ENCODE measurements around the gene NAV2. TPM values are rescaled to one million over a fixed set of nuclear protein-coding genes. Genes with fewer than 3 reads are reported as not detected.

The NAV2 gene
- total and polyA plus RNA-seq, 2 experiments from 2014 or later: 26.0 to 45.0 TPM

DNA sequence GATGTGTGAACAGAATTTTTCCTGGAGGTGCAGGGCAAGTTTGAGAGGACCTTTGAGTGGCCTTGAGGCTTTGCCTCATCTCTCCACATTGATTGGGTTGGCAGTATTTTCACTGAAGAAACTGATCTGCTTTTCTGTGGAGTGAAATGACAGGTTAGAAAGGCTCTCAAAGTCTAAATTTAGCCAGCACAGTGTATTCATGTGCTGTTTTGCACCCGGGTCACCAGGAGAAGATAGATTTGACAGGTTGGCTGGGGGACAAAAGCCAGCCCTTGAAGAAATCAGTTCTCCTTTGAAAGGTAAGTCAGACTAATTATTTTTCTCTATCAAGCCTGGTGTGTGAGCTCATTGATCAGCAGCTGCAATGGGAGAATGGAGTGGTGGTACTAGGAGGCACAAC, 294.7 kb downstream of the NAV2 start (continued):
- TF ChIP-seq, protein P1, sequence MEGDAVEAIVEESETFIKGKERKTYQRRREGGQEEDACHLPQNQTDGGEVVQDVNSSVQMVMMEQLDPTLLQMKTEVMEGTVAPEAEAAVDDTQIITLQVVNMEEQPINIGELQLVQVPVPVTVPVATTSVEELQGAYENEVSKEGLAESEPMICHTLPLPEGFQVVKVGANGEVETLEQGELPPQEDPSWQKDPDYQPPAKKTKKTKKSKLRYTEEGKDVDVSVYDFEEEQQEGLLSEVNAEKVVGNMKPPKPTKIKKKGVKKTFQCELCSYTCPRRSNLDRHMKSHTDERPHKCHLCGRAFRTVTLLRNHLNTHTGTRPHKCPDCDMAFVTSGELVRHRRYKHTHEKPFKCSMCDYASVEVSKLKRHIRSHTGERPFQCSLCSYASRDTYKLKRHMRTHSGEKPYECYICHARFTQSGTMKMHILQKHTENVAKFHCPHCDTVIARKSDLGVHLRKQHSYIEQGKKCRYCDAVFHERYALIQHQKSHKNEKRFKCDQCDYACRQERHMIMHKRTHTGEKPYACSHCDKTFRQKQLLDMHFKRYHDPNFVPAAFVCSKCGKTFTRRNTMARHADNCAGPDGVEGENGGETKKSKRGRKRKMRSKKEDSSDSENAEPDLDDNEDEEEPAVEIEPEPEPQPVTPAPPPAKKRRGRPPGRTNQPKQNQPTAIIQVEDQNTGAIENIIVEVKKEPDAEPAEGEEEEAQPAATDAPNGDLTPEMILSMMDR (conservative IDR thresholded peaks at IDR 0.05; ENCODE audit: low read depth in 2 of 2): no peak
- TF ChIP-seq ZNF114 (CRISPR knock-in tag; IDR thresholded peaks at IDR 0.05) (no peak), EZH2 (IDR thresholded peaks at IDR 0.05; ENCODE audit: low read depth, unreplicated experiment) (no peak), POLR2AphosphoS5 (IDR thresholded peaks at IDR 0.05; ENCODE audit: low read depth) (no peak), EZH2phosphoT487 (IDR thresholded peaks at IDR 0.05; ENCODE audit: unreplicated experiment) (no peak), CREB1 (CRISPR knock-in tag; IDR thresholded peaks at IDR 0.05; ENCODE audit: low read depth) (no peak)
- TF ChIP-seq, protein P2, sequence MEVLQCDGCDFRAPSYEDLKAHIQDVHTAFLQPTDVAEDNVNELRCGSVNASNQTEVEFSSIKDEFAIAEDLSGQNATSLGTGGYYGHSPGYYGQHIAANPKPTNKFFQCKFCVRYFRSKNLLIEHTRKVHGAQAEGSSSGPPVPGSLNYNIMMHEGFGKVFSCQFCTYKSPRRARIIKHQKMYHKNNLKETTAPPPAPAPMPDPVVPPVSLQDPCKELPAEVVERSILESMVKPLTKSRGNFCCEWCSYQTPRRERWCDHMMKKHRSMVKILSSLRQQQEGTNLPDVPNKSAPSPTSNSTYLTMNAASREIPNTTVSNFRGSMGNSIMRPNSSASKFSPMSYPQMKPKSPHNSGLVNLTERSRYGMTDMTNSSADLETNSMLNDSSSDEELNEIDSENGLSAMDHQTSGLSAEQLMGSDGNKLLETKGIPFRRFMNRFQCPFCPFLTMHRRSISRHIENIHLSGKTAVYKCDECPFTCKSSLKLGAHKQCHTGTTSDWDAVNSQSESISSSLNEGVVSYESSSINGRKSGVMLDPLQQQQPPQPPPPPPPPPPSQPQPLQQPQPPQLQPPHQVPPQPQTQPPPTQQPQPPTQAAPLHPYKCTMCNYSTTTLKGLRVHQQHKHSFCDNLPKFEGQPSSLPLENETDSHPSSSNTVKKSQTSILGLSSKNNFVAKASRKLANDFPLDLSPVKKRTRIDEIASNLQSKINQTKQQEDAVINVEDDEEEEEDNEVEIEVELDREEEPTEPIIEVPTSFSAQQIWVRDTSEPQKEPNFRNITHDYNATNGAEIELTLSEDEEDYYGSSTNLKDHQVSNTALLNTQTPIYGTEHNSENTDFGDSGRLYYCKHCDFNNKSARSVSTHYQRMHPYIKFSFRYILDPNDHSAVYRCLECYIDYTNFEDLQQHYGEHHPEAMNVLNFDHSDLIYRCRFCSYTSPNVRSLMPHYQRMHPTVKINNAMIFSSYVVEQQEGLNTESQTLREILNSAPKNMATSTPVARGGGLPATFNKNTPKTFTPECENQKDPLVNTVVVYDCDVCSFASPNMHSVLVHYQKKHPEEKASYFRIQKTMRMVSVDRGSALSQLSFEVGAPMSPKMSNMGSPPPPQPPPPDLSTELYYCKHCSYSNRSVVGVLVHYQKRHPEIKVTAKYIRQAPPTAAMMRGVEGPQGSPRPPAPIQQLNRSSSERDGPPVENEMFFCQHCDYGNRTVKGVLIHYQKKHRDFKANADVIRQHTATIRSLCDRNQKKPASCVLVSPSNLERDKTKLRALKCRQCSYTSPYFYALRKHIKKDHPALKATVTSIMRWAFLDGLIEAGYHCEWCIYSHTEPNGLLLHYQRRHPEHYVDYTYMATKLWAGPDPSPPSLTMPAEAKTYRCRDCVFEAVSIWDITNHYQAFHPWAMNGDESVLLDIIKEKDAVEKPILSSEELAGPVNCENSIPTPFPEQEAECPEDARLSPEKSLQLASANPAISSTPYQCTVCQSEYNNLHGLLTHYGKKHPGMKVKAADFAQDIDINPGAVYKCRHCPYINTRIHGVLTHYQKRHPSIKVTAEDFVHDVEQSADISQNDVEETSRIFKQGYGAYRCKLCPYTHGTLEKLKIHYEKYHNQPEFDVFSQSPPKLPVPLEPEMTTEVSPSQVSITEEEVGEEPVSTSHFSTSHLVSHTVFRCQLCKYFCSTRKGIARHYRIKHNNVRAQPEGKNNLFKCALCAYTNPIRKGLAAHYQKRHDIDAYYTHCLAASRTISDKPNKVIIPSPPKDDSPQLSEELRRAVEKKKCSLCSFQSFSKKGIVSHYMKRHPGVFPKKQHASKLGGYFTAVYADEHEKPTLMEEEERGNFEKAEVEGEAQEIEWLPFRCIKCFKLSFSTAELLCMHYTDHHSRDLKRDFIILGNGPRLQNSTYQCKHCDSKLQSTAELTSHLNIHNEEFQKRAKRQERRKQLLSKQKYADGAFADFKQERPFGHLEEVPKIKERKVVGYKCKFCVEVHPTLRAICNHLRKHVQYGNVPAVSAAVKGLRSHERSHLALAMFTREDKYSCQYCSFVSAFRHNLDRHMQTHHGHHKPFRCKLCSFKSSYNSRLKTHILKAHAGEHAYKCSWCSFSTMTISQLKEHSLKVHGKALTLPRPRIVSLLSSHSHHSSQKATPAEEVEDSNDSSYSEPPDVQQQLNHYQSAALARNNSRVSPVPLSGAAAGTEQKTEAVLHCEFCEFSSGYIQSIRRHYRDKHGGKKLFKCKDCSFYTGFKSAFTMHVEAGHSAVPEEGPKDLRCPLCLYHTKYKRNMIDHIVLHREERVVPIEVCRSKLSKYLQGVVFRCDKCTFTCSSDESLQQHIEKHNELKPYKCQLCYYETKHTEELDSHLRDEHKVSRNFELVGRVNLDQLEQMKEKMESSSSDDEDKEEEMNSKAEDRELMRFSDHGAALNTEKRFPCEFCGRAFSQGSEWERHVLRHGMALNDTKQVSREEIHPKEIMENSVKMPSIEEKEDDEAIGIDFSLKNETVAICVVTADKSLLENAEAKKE (CRISPR knock-in tag; IDR thresholded peaks at IDR 0.05): no peak

Measured in GM23338 (cell line).